Stimulated activated CD4-positive, alpha-beta T cell treated with anti-CD3 and anti-CD28 coated beads, Interleukin-4, amount 100 ng/mL, for 48 hours (primary cell): ENCODE measurements around the gene TMEM87A.
"Not testable (repeated sequence)": the region's sequence is repeated elsewhere in the genome, so short reads cannot be mapped to it uniquely, and the experiment has no call there.

Experiments used
- DNase-seq, 2 donors: peaks; one replicate each; pipeline ENCODE4 v3.0.0-alpha.2; 2020; ENCODE audit warnings: low read depth in 2 of 2

The TMEM87A gene, protein sequence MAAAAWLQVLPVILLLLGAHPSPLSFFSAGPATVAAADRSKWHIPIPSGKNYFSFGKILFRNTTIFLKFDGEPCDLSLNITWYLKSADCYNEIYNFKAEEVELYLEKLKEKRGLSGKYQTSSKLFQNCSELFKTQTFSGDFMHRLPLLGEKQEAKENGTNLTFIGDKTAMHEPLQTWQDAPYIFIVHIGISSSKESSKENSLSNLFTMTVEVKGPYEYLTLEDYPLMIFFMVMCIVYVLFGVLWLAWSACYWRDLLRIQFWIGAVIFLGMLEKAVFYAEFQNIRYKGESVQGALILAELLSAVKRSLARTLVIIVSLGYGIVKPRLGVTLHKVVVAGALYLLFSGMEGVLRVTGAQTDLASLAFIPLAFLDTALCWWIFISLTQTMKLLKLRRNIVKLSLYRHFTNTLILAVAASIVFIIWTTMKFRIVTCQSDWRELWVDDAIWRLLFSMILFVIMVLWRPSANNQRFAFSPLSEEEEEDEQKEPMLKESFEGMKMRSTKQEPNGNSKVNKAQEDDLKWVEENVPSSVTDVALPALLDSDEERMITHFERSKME

DNA sequence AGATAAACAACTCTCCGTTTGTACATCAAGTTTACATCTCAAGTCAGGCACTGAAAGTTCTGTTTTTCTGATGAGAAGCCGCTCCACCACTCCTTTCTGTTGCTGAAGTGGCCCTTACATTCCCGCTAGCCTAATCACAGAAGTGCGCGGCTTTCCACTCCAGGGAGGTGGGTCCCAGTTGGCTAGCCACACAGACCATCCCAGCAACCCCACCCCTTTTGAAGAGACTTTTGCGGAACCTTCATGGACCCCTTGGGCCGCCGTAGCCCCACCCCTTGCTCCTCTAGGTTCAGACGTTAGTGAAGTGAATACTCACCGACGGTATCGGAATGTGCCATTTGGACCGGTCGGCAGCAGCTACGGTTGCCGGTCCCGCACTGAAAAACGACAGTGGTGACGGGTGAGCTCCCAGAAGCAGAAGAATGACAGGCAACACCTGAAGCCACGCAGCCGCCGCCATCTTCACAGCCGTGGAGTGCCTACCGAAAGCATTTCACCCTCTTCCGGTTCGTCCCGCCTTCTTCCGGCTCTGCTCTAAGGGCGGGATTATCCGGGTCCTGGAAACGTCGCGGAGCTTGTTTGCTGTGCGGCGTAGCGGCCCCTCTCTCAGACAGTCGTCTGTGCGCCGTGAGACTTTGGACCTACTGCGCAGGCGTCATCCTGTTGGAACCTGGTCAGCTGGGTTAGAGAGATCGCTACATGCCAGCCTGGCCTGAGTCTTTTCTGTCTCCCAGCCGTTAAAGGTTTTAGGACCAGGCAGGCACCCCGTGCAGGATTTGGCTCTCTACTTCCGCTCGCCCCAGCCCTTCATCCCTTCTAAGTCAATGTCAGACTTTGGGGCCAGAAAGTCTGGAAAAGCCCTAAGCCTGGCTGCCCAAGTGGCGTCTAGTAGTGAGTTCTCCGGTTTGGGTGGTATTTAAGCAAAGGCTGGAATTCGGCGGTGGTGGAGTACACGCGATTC is at the start of gene TMEM87A, which contains the start of gene GANC:
TMEM87A (minus strand) TSS at position 495 of the 961 bp plus-strand sequence; CDS start at position 460, 35 bp downstream.
GANC (plus strand) TSS at position 263 of the 961 bp plus-strand sequence. CDS start 1,281 bp downstream, outside the sequence.
- DNase-seq, result peak; percentile 87 to 95

DNA sequence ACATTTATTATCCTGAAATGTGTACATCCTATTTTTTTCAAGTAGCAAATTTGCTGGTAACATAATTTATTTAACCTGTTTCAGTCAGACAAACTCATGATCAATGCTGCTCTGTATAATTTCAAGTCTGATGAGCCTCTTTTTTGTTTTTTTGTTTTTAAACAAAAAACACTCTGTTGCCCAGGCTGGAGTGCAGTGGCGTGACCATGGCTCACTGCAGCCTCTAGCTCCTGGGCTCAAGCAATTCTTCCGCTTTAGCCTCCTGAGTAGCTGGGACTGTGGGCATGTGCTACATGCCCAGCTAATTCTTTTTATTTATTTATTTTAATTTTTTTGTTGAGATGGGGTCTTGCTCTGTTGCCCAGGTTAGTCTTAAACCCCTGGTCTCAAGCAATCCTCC is 46.0 kb upstream of the TMEM87A start:
- no peak for DNase-seq

DNA sequence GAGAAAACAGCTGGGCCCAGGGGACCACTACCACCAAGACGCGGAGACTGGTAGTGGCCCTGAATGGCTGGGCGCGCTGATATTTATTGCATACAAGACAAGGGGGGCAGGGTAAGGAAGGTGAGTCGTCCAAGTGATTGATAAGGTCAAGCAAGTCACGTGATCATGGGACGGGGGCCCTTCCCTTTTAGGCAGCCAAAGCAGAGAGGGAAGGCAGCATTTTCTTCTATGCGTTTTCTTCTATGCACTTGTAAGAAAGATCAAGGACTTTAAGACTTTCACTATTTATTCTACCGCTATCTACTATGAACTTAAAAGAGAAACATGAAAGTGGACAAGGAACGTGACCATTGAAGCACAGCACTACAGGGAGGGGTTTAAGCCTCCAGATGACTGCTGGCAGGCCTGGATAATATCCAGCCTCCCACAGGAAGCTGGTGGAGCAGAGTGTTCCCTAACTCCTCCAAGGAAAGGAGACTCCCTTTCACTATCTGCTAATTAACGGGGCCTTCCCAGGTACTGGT is 43.1 kb upstream of the TMEM87A start:
- not testable (repeated sequence) for DNase-seq

DNA sequence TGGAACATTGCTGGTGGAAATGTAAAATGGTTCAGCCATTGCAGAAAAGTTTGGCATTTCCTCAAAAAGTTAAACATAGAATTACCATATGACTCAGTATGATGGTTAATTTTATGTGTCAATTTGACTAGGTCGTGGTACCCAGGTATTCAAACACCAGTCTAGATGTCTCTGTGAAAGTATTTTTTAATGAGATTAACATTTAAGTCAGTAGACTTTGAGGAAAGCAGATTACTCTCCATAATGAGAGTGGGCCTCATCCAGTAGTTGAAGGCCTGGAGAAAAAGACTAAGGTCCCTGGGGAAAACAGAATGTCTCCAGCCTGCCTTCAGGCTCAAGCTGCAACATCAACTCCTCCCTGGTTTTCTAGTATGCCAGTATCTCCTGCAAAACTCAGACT is 42.3 kb upstream of the TMEM87A start:
- no peak for DNase-seq

DNA sequence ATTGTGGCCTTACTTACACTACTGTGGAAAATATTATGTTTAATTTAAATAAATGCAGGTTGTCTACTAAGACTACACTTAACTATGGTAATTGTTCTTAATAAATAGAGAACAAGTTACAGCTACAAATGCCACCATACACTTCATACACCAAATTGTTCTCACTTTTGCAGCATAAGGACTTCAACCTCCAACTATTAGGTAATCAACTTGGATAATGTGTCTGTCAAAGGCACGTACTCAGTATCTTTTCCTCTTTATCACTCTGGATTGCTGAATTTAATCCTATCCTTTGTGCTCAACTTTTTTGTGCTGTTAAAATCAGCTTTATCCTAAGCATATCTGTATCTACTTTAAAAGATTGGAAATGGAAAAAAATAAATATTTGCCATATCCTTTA is 41.6 kb upstream of the TMEM87A start:
- DNase-seq, result no peak

DNA sequence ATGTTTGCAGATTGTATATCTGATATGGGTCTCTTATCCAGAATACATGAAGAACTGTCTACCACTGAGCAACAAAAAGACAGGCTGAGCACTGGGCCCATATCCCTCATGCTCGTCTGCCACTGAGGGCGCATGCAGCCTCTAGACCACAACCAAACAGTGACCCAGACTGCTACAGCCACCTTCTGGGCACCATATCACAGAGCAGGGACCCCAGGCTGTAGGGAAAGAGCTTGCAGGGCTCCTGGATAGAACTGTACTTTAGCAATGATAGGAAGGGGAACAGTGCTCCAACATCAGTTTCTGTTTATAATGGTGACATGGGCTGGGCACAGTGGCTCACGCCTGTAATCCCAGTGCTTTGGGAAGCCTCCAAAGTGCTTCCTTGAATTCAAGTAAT is 40.2 kb upstream of the TMEM87A start:
- peak in 1 of 2 donors; percentile 0 for DNase-seq

DNA sequence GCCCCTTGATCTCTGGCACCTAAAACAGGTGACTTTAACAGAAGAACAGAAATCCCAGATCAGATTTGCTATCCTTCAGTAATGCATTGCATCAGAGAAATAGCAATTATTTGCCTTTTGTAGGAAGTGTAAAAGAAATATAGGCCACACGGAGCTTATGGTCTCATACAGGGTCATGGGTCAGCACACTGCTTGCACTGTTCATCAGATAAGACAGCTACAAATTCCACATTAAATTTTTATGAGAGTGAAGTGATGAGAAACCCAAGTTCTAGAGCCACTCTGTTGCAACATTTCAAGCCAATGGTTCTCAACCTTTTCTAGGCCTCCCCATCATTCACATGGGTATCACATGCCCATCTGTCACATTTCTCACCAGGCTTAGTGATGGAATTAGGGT is 33.4 kb upstream of the TMEM87A start:
- DNase-seq, result no peak

DNA sequence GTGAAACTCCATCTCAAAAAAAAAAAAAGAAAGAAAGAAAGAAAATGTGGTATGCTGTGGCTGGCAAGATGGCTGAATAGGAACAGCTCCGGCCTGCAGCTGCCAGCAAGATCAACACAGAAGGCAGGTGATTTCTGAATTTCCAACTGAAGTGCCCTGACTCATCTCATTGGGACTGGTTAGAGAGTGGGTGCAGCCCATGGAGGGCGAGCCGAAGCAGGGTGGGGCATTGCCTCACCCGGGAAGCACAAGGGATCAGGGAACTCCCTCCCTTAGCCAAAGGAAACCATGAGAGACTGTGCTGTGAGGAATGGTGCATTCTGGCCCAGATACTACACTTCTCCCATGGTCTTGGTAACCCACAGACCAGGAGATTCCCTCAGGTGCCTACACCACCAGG is 27.8 kb upstream of the TMEM87A start:
- DNase-seq, result not testable (repeated sequence)

DNA sequence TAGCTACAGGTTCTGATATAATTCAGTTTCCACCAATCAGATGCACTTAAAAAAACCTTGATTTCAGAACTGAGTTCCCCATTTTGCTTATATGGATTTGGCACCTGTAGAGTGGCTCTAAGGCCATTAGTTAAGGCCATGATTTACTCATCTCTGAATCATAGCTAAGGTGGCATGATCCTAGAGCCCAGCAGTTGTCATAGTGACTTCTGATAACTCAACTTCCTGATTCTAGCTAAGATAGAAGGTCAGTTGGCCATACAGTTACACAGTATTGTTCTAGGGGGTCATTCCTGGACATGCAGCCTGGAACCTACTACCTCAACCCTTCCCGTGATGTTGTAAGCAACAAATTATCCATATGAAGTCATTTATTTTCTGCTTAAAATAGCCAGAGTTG is 15.9 kb upstream of the TMEM87A start:
- DNase-seq, result no peak

DNA sequence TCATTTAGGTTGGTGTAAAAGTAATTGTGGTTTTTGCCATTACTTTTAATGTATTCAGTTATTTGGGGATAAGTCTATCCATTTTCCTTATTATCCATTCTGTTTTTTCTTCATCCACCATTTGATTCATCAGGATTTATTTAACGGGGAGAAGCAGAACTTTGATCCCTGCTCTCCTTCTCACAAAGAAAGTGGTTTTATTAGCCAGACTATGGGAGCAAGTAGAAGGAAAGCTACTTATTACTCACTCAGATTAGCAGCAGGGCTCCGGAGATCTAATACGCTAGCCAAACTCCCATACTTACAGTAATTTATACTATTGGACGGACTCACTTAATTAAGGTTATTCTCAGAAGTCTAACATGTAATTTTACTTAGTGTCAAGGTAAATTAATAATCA is 14.7 kb upstream of the TMEM87A start:
- no peak for DNase-seq

DNA sequence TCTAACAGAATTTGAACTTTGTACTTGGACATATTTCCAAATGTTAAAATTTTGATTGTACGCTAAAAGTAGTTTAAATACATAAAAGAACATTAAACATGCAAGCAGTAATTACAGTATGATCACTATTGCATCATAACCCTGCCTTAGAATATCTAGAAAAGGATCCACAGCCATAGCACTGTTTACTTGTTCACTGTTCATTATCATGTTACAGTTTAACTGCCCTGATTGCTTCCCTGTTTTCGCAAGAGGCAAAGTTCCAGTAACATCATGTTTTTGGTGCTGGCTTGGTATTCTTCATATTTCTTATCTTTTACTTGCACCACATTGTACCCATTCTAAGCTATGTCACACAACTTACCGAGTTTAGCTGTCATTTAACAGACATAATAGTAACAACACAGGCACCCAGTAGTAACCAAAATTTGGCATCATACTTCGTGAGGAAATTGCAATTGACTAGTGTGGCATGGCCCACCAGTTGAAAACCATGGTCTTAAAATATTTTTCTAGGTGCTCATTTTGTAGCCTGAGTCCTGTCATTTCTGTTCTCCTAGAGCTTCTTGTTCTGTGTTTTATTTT is 13.3 kb upstream of the TMEM87A start:
- no peak for DNase-seq

DNA sequence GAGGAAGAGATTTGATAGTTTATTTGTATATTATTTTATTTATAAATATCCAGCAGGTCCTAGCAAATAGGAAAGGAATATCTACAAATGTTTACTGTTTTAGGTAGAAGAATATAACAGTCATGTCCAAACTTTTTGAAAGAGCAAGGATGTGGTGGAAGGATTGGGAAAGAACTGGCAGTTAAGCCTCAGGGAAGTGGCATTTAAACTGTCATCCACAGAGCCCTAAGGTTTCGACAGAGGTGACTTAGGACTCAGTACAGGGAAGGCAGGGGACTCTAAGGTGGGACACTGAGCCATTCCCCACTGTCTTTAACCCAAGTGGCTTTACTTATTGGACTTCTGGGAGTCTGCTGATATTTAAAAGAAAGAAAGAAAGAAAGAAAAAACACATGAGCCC is 11.8 kb upstream of the TMEM87A start:
- no peak for DNase-seq

DNA sequence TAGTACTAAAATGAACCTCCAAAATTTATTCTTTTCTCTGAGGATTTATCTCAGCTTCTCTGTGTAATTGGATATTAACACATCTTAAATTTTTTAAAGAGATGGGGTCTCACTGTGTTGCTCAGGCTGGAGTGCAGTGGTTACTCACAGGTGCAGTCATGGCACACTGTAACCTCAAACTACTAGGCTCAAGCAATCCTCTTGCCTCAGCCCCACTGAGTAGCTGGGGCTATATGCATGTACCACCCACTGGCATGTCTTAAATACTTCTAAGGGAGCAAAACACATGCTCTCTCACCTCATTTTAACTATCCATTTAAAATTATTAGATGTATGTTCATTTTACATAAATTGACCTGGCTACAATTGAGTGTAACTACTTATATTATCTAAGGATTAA is 11.3 kb upstream of the TMEM87A start:
- DNase-seq, result no peak

DNA sequence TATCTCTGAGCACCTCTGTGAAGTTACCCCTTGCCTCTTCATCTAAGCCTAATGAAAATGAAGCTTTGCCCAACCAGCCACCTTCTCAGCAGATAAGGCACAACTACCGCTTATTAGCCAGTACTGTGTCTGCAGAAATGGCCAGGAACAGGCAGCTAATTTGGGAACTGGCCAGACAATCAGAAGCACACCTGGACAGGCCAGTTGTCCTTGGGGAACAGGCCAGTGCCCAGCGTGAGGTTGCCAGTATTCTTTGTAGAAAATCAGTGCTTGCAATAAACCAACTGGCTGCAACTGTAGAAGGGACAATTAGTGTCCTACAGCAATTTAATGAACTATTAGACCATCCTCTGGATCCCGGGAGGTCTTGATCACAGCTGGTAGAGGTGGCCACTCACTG is 10.4 kb upstream of the TMEM87A start:
- DNase-seq, result no peak

DNA sequence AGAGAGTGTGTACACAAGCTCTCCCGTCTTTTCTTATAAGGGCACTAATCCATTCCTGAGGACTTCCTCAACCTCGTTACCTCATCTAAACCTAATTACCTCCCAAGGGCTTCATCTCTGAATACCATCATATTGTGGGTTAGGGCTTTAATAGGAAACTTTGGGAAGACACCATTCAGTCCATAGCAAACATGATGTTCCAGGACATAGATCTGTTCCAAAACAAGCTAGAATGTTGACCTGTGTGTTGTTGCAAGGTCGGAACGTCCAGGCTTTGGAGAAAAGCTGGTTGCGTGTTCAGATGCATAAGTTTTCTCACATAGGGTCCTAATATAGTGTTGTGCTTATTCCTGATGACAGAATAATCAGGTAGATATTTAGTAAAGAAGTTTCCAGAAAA is 9.7 kb upstream of the TMEM87A start:
- no peak for DNase-seq

DNA sequence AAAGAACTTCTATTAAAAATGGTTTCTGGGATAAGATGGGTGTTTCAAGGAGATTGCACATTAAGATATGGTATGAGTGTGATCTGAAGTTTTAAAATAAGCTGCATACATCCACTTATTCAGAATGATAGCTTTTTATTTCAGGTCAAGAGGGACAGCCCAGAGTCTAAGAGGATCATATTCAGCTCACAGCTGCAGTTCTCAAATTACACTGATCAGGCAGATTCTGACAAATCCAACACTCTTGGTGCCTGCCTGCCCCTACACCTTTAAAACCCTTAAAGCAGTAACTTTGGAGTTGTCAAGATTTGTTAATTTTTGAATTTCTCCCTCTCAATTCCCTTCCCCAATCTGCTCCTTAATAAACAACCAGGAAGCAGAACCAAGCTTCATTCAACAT is 9.1 kb upstream of the TMEM87A start:
- no peak for DNase-seq

DNA sequence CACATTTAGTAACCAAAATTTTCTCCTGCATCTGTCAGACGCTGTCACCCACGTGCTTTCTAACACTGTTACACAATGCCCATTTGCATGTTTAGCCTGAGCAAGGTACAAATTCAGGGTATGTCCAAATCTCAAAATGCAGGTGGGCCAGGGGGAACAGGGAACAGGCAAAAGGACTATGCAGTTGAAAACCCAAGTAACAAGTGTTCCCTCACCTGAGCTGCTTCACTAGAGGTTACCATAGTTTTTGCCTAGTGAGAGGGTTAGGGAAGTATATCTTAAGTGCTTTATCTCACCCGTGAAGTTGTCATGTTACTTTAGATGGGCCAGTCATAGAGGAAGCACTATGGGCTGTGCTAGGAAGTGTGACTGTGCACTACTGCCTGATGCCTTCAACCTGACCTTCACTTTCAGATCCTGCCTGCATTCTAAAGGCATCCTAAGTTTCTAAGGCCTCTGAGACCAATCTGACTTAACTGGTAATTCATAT is 6.0 kb upstream of the TMEM87A start:
- no peak for DNase-seq

DNA sequence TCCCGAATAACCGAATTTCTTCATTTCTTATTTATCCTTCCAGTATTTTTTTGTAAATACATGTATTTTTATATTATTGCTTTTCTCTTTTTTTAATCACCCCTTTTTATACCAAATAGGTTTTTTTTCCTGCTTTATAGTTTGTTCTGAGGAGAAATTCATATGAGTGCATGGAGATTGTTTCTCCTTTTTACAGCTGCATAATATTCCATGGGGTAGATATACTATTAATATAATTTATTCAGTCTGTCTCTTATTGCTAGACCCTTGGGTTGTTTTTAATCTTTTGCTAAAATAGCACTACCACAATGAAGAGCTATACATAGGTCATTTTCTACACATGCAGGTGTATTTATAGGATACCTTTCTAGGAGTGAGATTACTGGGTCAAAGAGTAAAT is 3.5 kb upstream of the TMEM87A start:
- no peak for DNase-seq

DNA sequence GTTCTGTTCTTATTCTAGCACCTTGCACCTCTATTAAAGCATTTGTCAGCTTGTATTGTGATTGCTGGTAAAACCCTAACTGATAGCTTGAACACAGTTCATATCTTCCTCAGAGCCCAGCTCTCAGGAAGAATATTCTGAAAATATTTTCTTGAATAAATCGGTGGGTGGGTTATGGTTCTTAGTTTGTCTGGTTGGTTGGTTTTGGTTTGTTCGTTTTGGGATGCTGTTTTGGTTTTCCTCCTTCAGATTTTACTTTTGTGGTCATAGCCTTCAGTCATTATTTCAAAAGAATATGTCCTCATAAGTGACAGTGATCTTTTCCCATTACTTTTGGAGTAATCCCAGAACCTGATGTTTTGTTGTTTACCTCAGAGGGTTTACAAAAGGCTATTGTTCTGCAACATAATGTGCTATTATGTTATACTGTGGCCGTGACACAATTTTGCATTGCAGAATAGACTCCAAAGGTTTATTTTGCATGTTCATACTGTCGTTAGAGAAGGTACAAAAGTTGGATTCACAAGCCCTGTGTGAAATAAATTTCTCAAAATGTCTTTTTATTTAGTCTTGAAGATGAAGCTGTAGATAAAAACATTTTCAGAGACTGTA is 2.7 kb upstream of the TMEM87A start:
- DNase-seq, result no peak

DNA sequence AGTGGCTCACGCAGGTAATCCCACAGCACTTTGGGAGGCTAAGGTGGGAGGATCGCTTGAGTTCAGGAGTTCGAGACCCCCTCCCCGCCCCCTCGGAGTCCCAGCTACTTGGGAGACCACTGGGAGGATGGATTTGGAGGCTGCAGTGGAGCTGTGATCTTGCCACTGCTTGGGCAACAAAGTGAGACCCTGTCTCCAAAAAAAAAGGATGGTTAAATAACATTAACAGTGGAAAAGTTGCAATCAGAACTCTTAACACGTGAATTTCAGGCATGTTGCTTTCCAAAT is 1.4 kb upstream of the TMEM87A start:
- no peak for DNase-seq
